ENCODE data around the gene ATP10A.
"Not testable (repeated sequence)": the region's sequence is repeated elsewhere in the genome, so short reads cannot be mapped to it uniquely, and the experiment has no call there.

ATP10A gene

DNA sequence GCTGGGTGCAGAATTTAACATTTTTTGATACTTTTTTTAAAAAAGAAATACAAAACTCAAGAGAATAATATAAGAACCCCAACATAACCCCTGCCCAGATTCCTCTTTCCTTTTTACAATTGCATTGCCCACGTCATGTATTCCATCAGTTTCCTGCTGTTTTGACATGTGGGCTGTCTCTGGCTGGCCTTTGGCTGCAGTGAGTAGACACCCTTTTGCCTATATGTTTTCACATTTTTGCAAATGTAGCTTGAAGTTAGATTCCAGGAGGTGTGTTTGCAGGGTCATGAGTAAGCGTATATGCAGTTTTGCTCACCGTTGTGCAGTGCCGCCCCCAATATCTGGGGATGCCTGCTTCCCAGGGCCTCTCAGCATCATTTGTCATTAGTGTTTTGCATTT is 28.0 kb upstream of the ATP10A start:
- no peak for DNase-seq (ENCODE audit: low read depth, low spot score)
- Histone ChIP-seq H3K9me3 (ENCODE audit: low read depth, low read length) (no peaks in the 10 kb centered on the region), H3K36me3 (ENCODE audit: insufficient read depth, low read length) (no peaks in the 10 kb centered on the region), H3K4me3 (no peak overlapping the region), H3K27ac (no peak overlapping the region), H3K9ac (ENCODE audit: insufficient read length) (no peak overlapping the region)
- TF ChIP-seq FOXP2 (optimal IDR thresholded peaks at IDR 0.05; ENCODE audit: control extremely low read depth, extremely low read length, insufficient read depth) (no peak), EZH2 (IDR thresholded peaks at IDR 0.05) (no peak), POLR2AphosphoS5 (IDR thresholded peaks at IDR 0.05; ENCODE audit: borderline replicate concordance, low read depth, low read length) (no peak)

DNA sequence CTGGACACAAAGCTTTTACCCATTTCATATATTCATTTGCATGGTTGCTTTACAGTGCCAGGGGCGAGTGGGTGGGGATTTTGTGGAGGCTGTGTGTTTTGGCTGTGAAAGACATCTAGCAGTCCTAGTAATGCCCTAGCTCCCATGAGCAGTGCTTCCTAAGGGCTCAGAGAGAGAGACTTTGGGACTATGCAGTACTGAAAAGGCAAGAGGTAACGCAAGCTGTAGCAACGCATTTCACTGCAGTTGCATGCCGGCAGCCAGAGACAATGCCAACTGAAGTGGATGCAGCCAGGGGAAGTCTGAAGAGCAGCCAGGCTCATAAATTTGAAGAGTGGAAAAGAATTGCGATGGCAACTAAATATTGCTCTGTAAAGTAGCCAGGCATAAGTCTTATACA is 27.4 kb upstream of the ATP10A start:
- no peak overlapping the region for H3K4me3 ChIP-seq
- H3K27ac ChIP-seq: no peak overlapping the region
- H3K36me3 ChIP-seq (ENCODE audit: insufficient read depth, low read length): no peaks in the 10 kb centered on the region
- no peak for DNase-seq (ENCODE audit: low read depth, low spot score)
- H3K9ac ChIP-seq (ENCODE audit: insufficient read length): no peak overlapping the region
- no peaks in the 10 kb centered on the region for H3K9me3 ChIP-seq (ENCODE audit: low read depth, low read length)
- TF ChIP-seq FOXP2 (optimal IDR thresholded peaks at IDR 0.05; ENCODE audit: control extremely low read depth, extremely low read length, insufficient read depth) (no peak), EZH2 (IDR thresholded peaks at IDR 0.05) (no peak), POLR2AphosphoS5 (IDR thresholded peaks at IDR 0.05; ENCODE audit: borderline replicate concordance, low read depth, low read length) (no peak)

DNA sequence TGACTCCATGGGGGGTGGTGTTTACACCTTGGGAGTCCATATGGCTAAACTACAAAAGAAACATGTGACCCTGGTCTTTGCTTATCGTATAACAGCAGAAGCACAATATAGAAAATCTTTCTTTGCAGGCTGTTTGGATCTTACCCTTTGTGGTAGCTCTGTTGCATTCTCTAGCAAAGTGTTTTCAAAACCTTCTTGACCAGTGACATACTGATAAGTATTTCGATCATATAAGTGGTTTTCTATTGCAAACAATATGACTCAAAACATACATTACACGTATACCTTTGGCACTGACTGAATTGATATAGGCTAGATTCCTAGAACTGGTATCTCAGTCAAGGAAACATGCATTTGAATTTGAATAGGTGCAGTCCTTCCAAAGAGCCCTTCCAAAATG is 24.7 kb upstream of the ATP10A start:
- Histone ChIP-seq H3K9me3 (ENCODE audit: low read depth, low read length) (no peaks in the 10 kb centered on the region), H3K9ac (ENCODE audit: insufficient read length) (no peak overlapping the region), H3K36me3 (ENCODE audit: insufficient read depth, low read length) (no peaks in the 10 kb centered on the region), H3K4me3 (no peak overlapping the region), H3K27ac (no peak overlapping the region)
- no peak for DNase-seq (ENCODE audit: low read depth, low spot score)
- TF ChIP-seq POLR2AphosphoS5 (IDR thresholded peaks at IDR 0.05; ENCODE audit: borderline replicate concordance, low read depth, low read length) (no peak), FOXP2 (optimal IDR thresholded peaks at IDR 0.05; ENCODE audit: control extremely low read depth, extremely low read length, insufficient read depth) (no peak), EZH2 (IDR thresholded peaks at IDR 0.05) (no peak)

DNA sequence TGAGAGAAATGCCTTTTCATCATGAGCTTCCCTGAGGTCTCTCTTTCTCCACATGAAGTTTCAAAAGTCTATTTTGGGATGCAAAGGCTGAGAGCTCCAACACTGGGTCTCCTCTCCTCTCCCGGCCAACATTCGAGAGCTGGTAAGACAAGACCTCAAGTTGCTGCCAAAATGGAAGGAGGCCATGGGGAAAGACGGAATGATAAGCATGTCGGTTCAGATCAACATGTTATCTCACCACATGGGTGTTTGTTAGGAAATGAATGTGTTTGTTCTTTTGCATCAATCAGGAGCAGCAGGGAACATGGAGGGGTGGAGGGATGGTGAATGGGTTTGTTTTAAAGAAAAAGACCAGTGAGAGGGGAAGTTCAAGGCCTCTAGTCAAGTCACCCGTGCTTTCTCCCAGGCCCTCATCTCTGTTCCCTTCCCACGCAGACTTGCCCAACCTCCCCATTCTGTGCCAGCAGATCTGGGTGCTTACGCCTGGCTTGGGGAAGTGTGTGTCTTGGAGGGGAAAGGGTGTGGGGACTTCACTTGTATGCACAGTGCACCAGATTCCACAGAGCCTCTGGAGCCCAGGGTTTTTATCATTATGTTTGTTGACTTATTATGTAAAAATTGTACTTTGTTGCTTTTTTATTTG is 23.5 kb upstream of the ATP10A start:
- H3K27ac ChIP-seq: no peak overlapping the region
- H3K9ac ChIP-seq (ENCODE audit: insufficient read length): no peak overlapping the region
- TF ChIP-seq EZH2 (IDR thresholded peaks at IDR 0.05) (no peak), POLR2AphosphoS5 (IDR thresholded peaks at IDR 0.05; ENCODE audit: borderline replicate concordance, low read depth, low read length) (no peak), FOXP2 (optimal IDR thresholded peaks at IDR 0.05; ENCODE audit: control extremely low read depth, extremely low read length, insufficient read depth) (no peak)
- H3K4me3 ChIP-seq: no peak overlapping the region
- H3K36me3 ChIP-seq (ENCODE audit: insufficient read depth, low read length): no peaks in the 10 kb centered on the region
- no peak for DNase-seq (ENCODE audit: low read depth, low spot score)
- H3K9me3 ChIP-seq (ENCODE audit: low read depth, low read length): no peaks in the 10 kb centered on the region

DNA sequence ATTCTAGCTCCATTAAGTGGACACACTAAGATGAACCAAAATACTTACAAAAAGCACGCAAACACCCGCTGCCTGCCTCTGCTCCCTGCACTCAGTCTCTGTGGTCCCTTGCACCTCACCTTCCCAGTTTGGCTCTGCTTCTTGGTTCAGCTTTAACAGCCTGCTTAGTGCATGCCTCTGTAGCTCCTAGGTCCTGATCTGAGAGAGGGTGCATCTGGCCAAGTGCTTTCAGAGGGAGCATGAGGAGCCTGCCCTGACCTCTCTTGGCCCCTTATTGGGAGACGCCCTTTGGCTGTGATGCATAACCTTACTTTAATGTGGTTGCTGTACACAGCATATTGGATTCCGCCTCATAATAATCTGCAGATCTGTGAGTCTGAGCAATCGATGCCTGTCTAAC is 21.2 kb upstream of the ATP10A start:
- Histone ChIP-seq H3K36me3 (ENCODE audit: insufficient read depth, low read length) (no peaks in the 10 kb centered on the region), H3K4me3 (no peak overlapping the region), H3K27ac (no peak overlapping the region), H3K9me3 (ENCODE audit: low read depth, low read length) (no peaks in the 10 kb centered on the region), H3K9ac (ENCODE audit: insufficient read length) (no peak overlapping the region)
- no peak for DNase-seq (ENCODE audit: low read depth, low spot score)
- TF ChIP-seq FOXP2 (optimal IDR thresholded peaks at IDR 0.05; ENCODE audit: control extremely low read depth, extremely low read length, insufficient read depth): no peak
- no peak for TF ChIP-seq EZH2 (IDR thresholded peaks at IDR 0.05)
- TF ChIP-seq POLR2AphosphoS5 (IDR thresholded peaks at IDR 0.05; ENCODE audit: borderline replicate concordance, low read depth, low read length): no peak

DNA sequence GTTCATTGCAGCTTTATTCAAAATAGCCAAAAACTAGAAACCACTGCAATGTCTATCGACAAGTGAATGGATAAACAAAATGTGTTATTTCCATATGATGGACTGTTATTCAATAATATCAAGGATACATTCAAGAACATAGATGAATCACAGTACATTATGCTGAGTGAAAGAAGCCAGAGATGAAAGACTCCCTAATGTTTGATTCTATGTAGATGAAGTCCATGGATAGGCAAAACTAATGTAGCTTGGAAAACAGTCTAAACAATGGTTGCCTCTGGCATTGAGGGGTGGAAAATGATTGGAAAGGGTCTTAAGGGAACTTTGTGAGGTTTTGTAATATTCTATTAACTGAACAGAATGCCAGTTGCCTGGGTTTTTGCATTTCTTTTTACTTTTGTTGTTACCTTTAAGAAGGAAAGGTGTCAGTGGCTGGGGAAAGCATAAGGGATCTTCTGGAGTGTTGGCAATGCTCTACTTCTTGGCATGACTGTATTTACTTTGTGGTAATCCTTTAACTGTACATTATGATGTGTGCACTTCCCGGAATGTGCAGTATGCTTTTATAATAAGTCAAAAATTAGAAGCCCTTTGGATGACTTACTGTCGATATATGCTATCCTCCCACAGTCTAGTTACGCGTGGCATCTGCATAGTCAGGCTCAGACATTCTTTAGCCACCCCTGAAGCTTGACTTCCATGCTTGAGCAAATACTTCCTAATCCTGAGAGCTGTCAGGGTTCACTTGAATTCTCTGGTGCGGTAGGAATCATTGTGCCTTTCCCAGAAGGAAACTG is 20.5 kb upstream of the ATP10A start:
- H3K27ac ChIP-seq: no peak overlapping the region

DNA sequence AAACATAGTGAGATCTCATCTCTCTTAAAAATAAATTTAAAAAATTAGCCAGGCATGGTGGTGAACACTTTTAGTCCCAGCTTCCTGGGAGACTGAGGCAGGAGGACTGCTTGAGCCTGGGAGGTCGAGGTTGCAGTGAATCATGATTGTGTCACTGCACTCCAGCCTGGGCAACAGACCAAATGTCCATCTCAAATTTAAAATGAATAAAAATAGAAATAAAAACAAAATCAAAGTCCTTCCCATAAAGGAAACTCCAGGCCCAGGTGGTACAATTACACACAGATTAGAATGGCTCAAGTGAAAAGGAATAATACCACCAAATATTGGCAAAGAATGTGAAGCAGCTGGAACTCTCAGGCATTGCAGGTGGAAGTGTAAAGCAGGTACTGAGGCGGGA is 19.3 kb upstream of the ATP10A start:
- H3K9me3 ChIP-seq (ENCODE audit: low read depth, low read length): no peaks in the 10 kb centered on the region
- no peak overlapping the region for H3K27ac ChIP-seq
- no peak overlapping the region for H3K9ac ChIP-seq (ENCODE audit: insufficient read length)
- TF ChIP-seq POLR2AphosphoS5 (IDR thresholded peaks at IDR 0.05; ENCODE audit: borderline replicate concordance, low read depth, low read length): no peak
- no peak for TF ChIP-seq EZH2 (IDR thresholded peaks at IDR 0.05)
- no peak for TF ChIP-seq FOXP2 (optimal IDR thresholded peaks at IDR 0.05; ENCODE audit: control extremely low read depth, extremely low read length, insufficient read depth)
- DNase-seq (ENCODE audit: low read depth, low spot score): no peak
- H3K36me3 ChIP-seq (ENCODE audit: insufficient read depth, low read length): no peaks in the 10 kb centered on the region
- no peak overlapping the region for H3K4me3 ChIP-seq

More for the DNA sequence above, 20.5 kb upstream of the ATP10A start:
- TF ChIP-seq FOXP2 (optimal IDR thresholded peaks at IDR 0.05; ENCODE audit: control extremely low read depth, extremely low read length, insufficient read depth): no peak
- TF ChIP-seq EZH2 (IDR thresholded peaks at IDR 0.05): no peak
- Histone ChIP-seq H3K9ac (ENCODE audit: insufficient read length) (no peak overlapping the region), H3K36me3 (ENCODE audit: insufficient read depth, low read length) (no peaks in the 10 kb centered on the region), H3K9me3 (ENCODE audit: low read depth, low read length) (no peaks in the 10 kb centered on the region), H3K4me3 (no peak overlapping the region)
- DNase-seq (ENCODE audit: low read depth, low spot score): no peak

DNA sequence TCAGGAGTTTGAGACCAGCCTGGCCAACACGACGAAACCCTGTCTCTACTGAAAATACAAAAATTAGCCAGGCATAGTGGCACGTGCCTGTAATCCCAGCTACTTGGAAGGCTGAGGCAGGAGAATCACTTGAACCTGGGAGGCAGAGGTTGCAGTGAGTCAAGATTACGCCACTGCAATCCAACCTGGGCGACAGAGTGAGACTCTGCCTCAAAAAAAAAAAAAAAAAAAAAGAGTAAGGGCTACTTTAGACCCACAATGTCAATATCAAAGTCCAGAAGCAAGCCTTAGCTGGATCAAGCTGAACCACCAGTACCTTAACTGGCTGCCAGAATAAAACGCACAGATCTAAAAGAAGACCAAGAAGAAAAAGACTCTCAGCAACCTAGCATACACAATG is 17.8 kb upstream of the ATP10A start:
- H3K36me3 ChIP-seq (ENCODE audit: insufficient read depth, low read length); DNase-seq (ENCODE audit: low read depth, low spot score); H3K4me3 ChIP-seq; H3K9ac ChIP-seq (ENCODE audit: insufficient read length); H3K27ac ChIP-seq; H3K9me3 ChIP-seq (ENCODE audit: low read depth, low read length): not testable (repeated sequence)

DNA sequence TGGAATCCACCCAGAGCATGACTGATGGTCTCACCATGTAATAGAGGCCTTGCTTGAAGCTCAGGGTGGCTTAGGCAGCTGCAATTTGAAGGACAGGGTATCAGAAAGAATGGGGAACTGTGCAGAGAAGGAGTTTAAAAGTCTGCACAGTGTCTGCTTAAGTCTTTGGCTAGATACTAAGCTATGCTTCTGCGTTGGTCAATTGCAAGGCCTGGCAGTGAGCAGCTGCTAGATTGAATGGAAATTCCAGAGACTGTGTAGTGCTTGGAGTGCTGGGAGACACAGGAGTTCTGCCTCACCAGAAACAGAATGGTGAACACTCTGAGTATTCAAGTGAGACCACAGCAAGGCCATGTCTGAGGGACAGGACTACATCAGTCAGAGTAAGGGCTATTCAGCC is 17.3 kb upstream of the ATP10A start:
- no peaks in the 10 kb centered on the region for H3K36me3 ChIP-seq (ENCODE audit: insufficient read depth, low read length)
- DNase-seq (ENCODE audit: low read depth, low spot score): no peak
- no peaks in the 10 kb centered on the region for H3K9me3 ChIP-seq (ENCODE audit: low read depth, low read length)
- no peak overlapping the region for H3K4me3 ChIP-seq
- H3K27ac ChIP-seq: no peak overlapping the region
- no peak overlapping the region for H3K9ac ChIP-seq (ENCODE audit: insufficient read length)
- no peak for TF ChIP-seq POLR2AphosphoS5 (IDR thresholded peaks at IDR 0.05; ENCODE audit: borderline replicate concordance, low read depth, low read length)
- no peak for TF ChIP-seq FOXP2 (optimal IDR thresholded peaks at IDR 0.05; ENCODE audit: control extremely low read depth, extremely low read length, insufficient read depth)
- TF ChIP-seq EZH2 (IDR thresholded peaks at IDR 0.05): no peak
